Left hindlimb (tissue), 1 donor: Measurements from ENCODE around the gene PCYT1A.
"Not testable (repeated sequence)": the region's sequence is repeated elsewhere in the genome, so short reads cannot be mapped to it uniquely, and the experiment has no call there.

Experiments used
- DNase-seq: peaks from one replicate; pipeline ENCODE4 v3.0.0-alpha.2; 2018

PCYT1A gene

GRCh38 chr3:196210673-196211556 lies 76.6 kb downstream of the PCYT1A start, which contains the start of gene ZDHHC19:
ZDHHC19 (minus strand) TSS chr3:196211400; CDS start chr3:196211315, 85 bp downstream.
- no peak for DNase-seq

GRCh38 chr3:196209944-196210672 lies 77.4 kb downstream of the PCYT1A start:
- not testable (repeated sequence) for DNase-seq

GRCh38 chr3:196208942-196209695 lies 78.4 kb downstream of the PCYT1A start:
- no peak for DNase-seq

GRCh38 chr3:196207833-196208607 lies 79.5 kb downstream of the PCYT1A start:
- DNase-seq = no peak

GRCh38 chr3:196207159-196207832 lies 80.2 kb downstream of the PCYT1A start:
- no peak for DNase-seq

- DNase-seq = not testable (repeated sequence)
Measured at GRCh38 chr3:196205442-196206205, 81.9 kb downstream of the PCYT1A start.

GRCh38 chr3:196203846-196204245 lies 83.7 kb downstream of the PCYT1A start:
- no peak for DNase-seq

- DNase-seq = no peak
Measured at GRCh38 chr3:196202516-196202970, 85.0 kb downstream of the PCYT1A start.

- DNase-seq = no peak
Measured at GRCh38 chr3:196198771-196199753, 88.5 kb downstream of the PCYT1A start.

GRCh38 chr3:196198081-196198675 lies 89.3 kb downstream of the PCYT1A start:
- no peak for DNase-seq

- no peak for DNase-seq
Measured at GRCh38 chr3:196197524-196197923, 90.0 kb downstream of the PCYT1A start.

- no peak for DNase-seq
Measured at GRCh38 chr3:196195664-196196265, 91.8 kb downstream of the PCYT1A start.

- no peak for DNase-seq
Measured at GRCh38 chr3:196194542-196194915, 93.0 kb downstream of the PCYT1A start.

GRCh38 chr3:196193736-196194541 lies 93.6 kb downstream of the PCYT1A start:
- DNase-seq = no peak

- DNase-seq = no peak
Measured at GRCh38 chr3:196193133-196193735, 94.3 kb downstream of the PCYT1A start.

GRCh38 chr3:196192524-196193051 lies 94.9 kb downstream of the PCYT1A start:
- no peak for DNase-seq

GRCh38 chr3:196192036-196192523 lies 95.4 kb downstream of the PCYT1A start:
- no peak for DNase-seq
